ENCODE measurements around the gene RCC1. TPM values are rescaled to one million over a fixed set of nuclear protein-coding genes. Genes with fewer than 3 reads are reported as not detected.
"Not testable (repeated sequence)": the region's sequence is repeated elsewhere in the genome, so short reads cannot be mapped to it uniquely, and the experiment has no call there.

Gene RCC1
- total and polyA plus RNA-seq, 4 donors, result 10.0 to 20.4 (median 18.0) TPM

- Histone ChIP-seq H3K4me3 (ENCODE audit: low read depth, low read length) (no peak overlapping the region), H3K36me3 (ENCODE audit: control insufficient read depth, insufficient read depth, low read length) (peaks cover 85% of the 10 kb centered on the region), H3K9me3 (ENCODE audit: control insufficient read depth, insufficient read depth, low read length) (no peaks in the 10 kb centered on the region), H3K4me1 (ENCODE audit: control insufficient read depth, insufficient read depth, low read length) (no peaks in the 10 kb centered on the region), H3K27ac (ENCODE audit: low read depth, low read length) (no peak overlapping the region), H3K27me3 (ENCODE audit: control insufficient read depth, insufficient read depth, low read length) (no peaks in the 10 kb centered on the region)
- DNase-seq (ENCODE audit: low read depth in 4 of 6, low spot score in 6 of 6), result no peak
Observed at GRCh38 chr1:28564310-28564709, 58.5 kb downstream of the RCC1 start.

- 98% methylated on average over 6 of the region's 7 CpGs for WGBS (ENCODE audit: insufficient coverage)
- no peak for DNase-seq (ENCODE audit: low read depth in 4 of 6, low spot score in 6 of 6)
- no peaks in the 10 kb centered on the region for H3K9me3 ChIP-seq (ENCODE audit: control insufficient read depth, insufficient read depth, low read length)
- peaks cover 83% of the 10 kb centered on the region for H3K36me3 ChIP-seq (ENCODE audit: control insufficient read depth, insufficient read depth, low read length)
- H3K27me3 ChIP-seq (ENCODE audit: control insufficient read depth, insufficient read depth, low read length), result no peaks in the 10 kb centered on the region
- H3K4me1 ChIP-seq (ENCODE audit: control insufficient read depth, insufficient read depth, low read length), result no peaks in the 10 kb centered on the region
- no peak overlapping the region for H3K27ac ChIP-seq (ENCODE audit: low read depth, low read length)
- H3K4me3 ChIP-seq (ENCODE audit: low read depth, low read length), result no peak overlapping the region
Observed at GRCh38 chr1:28565040-28565439, 59.2 kb downstream of the RCC1 start.

GRCh38 chr1:28565726-28566125, 59.9 kb downstream of the RCC1 start:
- H3K4me3 ChIP-seq (ENCODE audit: low read depth, low read length), result no peak overlapping the region
- WGBS (ENCODE audit: insufficient coverage), result 97% methylated on average over 6 of the region's 6 CpGs
- H3K27ac ChIP-seq (ENCODE audit: low read depth, low read length), result no peak overlapping the region
- no peaks in the 10 kb centered on the region for H3K4me1 ChIP-seq (ENCODE audit: control insufficient read depth, insufficient read depth, low read length)
- no peak for DNase-seq (ENCODE audit: low read depth in 4 of 6, low spot score in 6 of 6)
- no peaks in the 10 kb centered on the region for H3K27me3 ChIP-seq (ENCODE audit: control insufficient read depth, insufficient read depth, low read length)
- H3K9me3 ChIP-seq (ENCODE audit: control insufficient read depth, insufficient read depth, low read length), result no peaks in the 10 kb centered on the region
- H3K36me3 ChIP-seq (ENCODE audit: control insufficient read depth, insufficient read depth, low read length), result peaks cover 85% of the 10 kb centered on the region

GRCh38 chr1:28566931-28567330, 61.1 kb downstream of the RCC1 start:
- Histone ChIP-seq H3K27me3 (ENCODE audit: control insufficient read depth, insufficient read depth, low read length) (no peaks in the 10 kb centered on the region), H3K4me3 (ENCODE audit: low read depth, low read length) (no peak overlapping the region), H3K4me1 (ENCODE audit: control insufficient read depth, insufficient read depth, low read length) (no peaks in the 10 kb centered on the region), H3K27ac (ENCODE audit: low read depth, low read length) (no peak overlapping the region), H3K9me3 (ENCODE audit: control insufficient read depth, insufficient read depth, low read length) (no peaks in the 10 kb centered on the region), H3K36me3 (ENCODE audit: control insufficient read depth, insufficient read depth, low read length) (peaks cover 85% of the 10 kb centered on the region)
- whole genome bisulfite sequencing (ENCODE audit: insufficient coverage), result 100% methylated on average over 1 of the region's 2 CpGs
- no peak for DNase-seq (ENCODE audit: low read depth in 4 of 6, low spot score in 6 of 6)

GRCh38 chr1:28571911-28572310, 66.1 kb downstream of the RCC1 start:
- no peaks in the 10 kb centered on the region for H3K9me3 ChIP-seq (ENCODE audit: control insufficient read depth, insufficient read depth, low read length)
- no peaks in the 10 kb centered on the region for H3K27me3 ChIP-seq (ENCODE audit: control insufficient read depth, insufficient read depth, low read length)
- H3K4me1 ChIP-seq (ENCODE audit: control insufficient read depth, insufficient read depth, low read length), result no peaks in the 10 kb centered on the region
- DNase-seq (ENCODE audit: low read depth in 4 of 6, low spot score in 6 of 6), result no peak
- H3K4me3 ChIP-seq (ENCODE audit: low read depth, low read length), result no peak overlapping the region
- H3K27ac ChIP-seq (ENCODE audit: low read depth, low read length), result no peak overlapping the region
- H3K36me3 ChIP-seq (ENCODE audit: control insufficient read depth, insufficient read depth, low read length), result peaks cover 81% of the 10 kb centered on the region
- WGBS (ENCODE audit: insufficient coverage), result 93% methylated on average over 3 of the region's 4 CpGs

- not testable (repeated sequence) for H3K4me3 ChIP-seq (ENCODE audit: low read depth, low read length); H3K27me3 ChIP-seq (ENCODE audit: control insufficient read depth, insufficient read depth, low read length); H3K4me1 ChIP-seq (ENCODE audit: control insufficient read depth, insufficient read depth, low read length); H3K27ac ChIP-seq (ENCODE audit: low read depth, low read length); DNase-seq (ENCODE audit: low read depth in 4 of 6, low spot score in 6 of 6); H3K9me3 ChIP-seq (ENCODE audit: control insufficient read depth, insufficient read depth, low read length)
- WGBS (ENCODE audit: insufficient coverage), result 100% methylated on average over 6 of the region's 12 CpGs
- peaks cover 77% of the 10 kb centered on the region for H3K36me3 ChIP-seq (ENCODE audit: control insufficient read depth, insufficient read depth, low read length)
Observed at GRCh38 chr1:28572891-28573290, 67.0 kb downstream of the RCC1 start.

GRCh38 chr1:28573564-28573963, 67.7 kb downstream of the RCC1 start:
- DNase-seq (ENCODE audit: low read depth in 4 of 6, low spot score in 6 of 6), result no peak
- peaks cover 72% of the 10 kb centered on the region for H3K36me3 ChIP-seq (ENCODE audit: control insufficient read depth, insufficient read depth, low read length)
- H3K4me3 ChIP-seq (ENCODE audit: low read depth, low read length), result no peak overlapping the region
- H3K27me3 ChIP-seq (ENCODE audit: control insufficient read depth, insufficient read depth, low read length), result no peaks in the 10 kb centered on the region
- no peak overlapping the region for H3K27ac ChIP-seq (ENCODE audit: low read depth, low read length)
- 99% methylated on average over 10 of the region's 11 CpGs for WGBS (ENCODE audit: insufficient coverage)
- H3K4me1 ChIP-seq (ENCODE audit: control insufficient read depth, insufficient read depth, low read length), result no peaks in the 10 kb centered on the region
- no peaks in the 10 kb centered on the region for H3K9me3 ChIP-seq (ENCODE audit: control insufficient read depth, insufficient read depth, low read length)

- peaks cover 16% of the 10 kb centered on the region for H3K4me1 ChIP-seq (ENCODE audit: control insufficient read depth, insufficient read depth, low read length)
- H3K4me3 ChIP-seq (ENCODE audit: low read depth, low read length), result no peak overlapping the region
- peaks cover 56% of the 10 kb centered on the region for H3K36me3 ChIP-seq (ENCODE audit: control insufficient read depth, insufficient read depth, low read length)
- no peaks in the 10 kb centered on the region for H3K27me3 ChIP-seq (ENCODE audit: control insufficient read depth, insufficient read depth, low read length)
- no peak for DNase-seq (ENCODE audit: low read depth in 4 of 6, low spot score in 6 of 6)
- no peaks in the 10 kb centered on the region for H3K9me3 ChIP-seq (ENCODE audit: control insufficient read depth, insufficient read depth, low read length)
- WGBS (ENCODE audit: insufficient coverage), result 77% methylated on average over 1 of the region's 1 CpG
- no peak overlapping the region for H3K27ac ChIP-seq (ENCODE audit: low read depth, low read length)
Observed at GRCh38 chr1:28577052-28577678, 71.3 kb downstream of the RCC1 start.

- peaks cover 48% of the 10 kb centered on the region for H3K36me3 ChIP-seq (ENCODE audit: control insufficient read depth, insufficient read depth, low read length)
- no peaks in the 10 kb centered on the region for H3K27me3 ChIP-seq (ENCODE audit: control insufficient read depth, insufficient read depth, low read length)
- H3K4me1 ChIP-seq (ENCODE audit: control insufficient read depth, insufficient read depth, low read length), result peaks cover 22% of the 10 kb centered on the region
- no peak for DNase-seq (ENCODE audit: low read depth in 4 of 6, low spot score in 6 of 6)
- no peak overlapping the region for H3K4me3 ChIP-seq (ENCODE audit: low read depth, low read length)
- H3K9me3 ChIP-seq (ENCODE audit: control insufficient read depth, insufficient read depth, low read length), result no peaks in the 10 kb centered on the region
- 100% methylated on average over 2 of the region's 6 CpGs for WGBS (ENCODE audit: insufficient coverage)
- no peak overlapping the region for H3K27ac ChIP-seq (ENCODE audit: low read depth, low read length)
Observed at GRCh38 chr1:28577738-28578536, 72.1 kb downstream of the RCC1 start.

- H3K9me3 ChIP-seq (ENCODE audit: control insufficient read depth, insufficient read depth, low read length), result no peaks in the 10 kb centered on the region
- peaks cover 42% of the 10 kb centered on the region for H3K36me3 ChIP-seq (ENCODE audit: control insufficient read depth, insufficient read depth, low read length)
- no peak for DNase-seq (ENCODE audit: low read depth in 4 of 6, low spot score in 6 of 6)
- 100% methylated on average over 5 of the region's 6 CpGs for WGBS (ENCODE audit: insufficient coverage)
- no peak overlapping the region for H3K27ac ChIP-seq (ENCODE audit: low read depth, low read length)
- H3K4me3 ChIP-seq (ENCODE audit: low read depth, low read length), result no peak overlapping the region
- peaks cover 25% of the 10 kb centered on the region for H3K4me1 ChIP-seq (ENCODE audit: control insufficient read depth, insufficient read depth, low read length)
- H3K27me3 ChIP-seq (ENCODE audit: control insufficient read depth, insufficient read depth, low read length), result no peaks in the 10 kb centered on the region
Observed at GRCh38 chr1:28578696-28579218, 72.9 kb downstream of the RCC1 start.
